HG02623 (cell line): Measurements from ENCODE around the gene SHC3.
A peak's percentile ranks its signal among the peaks of the same experiment; 100 is the strongest.

Source experiments
- ATAC-seq: cut with Tn5 transposase; IDR thresholded peaks from one replicate; pipeline ENCODE4 v1.9.1; 2021; ENCODE audit warnings: moderate library complexity; ENCODE audit not compliant: unreplicated experiment

SHC3 gene

DNA sequence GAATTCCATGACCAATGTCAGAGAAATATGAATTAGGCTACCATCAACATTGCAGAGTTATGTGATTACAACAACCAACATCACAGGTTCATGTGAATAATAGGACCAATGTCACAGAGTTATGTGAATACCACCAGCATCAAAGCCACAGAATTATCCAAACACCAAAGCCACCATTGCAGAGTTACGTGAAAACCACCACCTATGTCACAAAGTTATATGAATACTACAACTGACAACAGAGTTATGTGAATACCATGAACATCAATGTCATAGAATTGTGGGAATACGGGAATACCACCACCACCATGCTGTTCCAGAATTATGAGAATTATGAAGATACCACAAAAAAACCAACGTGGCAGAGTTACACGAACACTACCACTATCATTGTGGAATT is 64.8 kb downstream of the SHC3 start:
- ATAC-seq, result no peak

- ATAC-seq, result no peak
Measured at GRCh38 chr9:89112243-89112642, 66.4 kb downstream of the SHC3 start.

- no peak for ATAC-seq
Measured at GRCh38 chr9:89109666-89110065, 69.0 kb downstream of the SHC3 start.

DNA sequence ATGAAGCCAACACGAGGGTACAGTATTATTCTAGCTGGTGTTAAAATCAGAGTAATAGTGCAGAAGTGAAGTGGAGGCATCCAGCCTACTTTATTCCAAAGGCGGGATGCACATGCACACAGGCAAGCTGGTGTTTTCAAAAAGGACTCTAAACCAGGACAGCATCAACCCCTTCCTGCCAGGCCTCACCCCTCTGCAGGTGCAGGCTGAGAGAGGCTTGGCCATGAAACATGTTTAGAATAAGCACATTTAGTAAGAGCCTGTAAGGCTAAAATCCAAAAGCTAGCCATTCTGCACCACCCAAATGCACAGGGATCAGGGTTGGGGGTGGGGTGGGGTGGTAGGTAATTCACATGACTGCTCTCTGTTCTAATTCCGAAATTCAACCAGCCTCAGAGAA is 71.2 kb downstream of the SHC3 start:
- no peak for ATAC-seq

- no peak for ATAC-seq
Measured at GRCh38 chr9:89106224-89106851, 72.3 kb downstream of the SHC3 start.

DNA sequence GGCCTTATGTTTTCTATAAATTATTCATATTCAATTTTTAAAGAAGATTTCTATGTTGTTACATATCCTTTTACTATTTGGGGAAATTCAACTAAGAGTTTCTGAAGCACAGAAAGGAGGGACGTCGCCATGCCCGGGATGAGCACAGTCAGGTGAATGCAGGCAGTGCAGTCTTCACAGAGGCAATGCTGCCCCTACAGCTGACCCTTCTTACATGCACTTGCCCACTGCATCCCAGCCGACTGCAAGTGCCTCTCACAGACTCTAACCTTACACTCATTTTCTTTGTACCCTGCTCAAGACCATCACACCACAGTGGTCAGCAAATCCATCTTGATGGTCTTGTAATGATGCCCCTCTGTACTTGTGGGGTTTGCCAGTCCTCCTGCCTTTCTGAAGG is 73.8 kb downstream of the SHC3 start:
- no peak for ATAC-seq

GRCh38 chr9:89097219-89097618 is 81.4 kb downstream of the SHC3 start:
- no peak for ATAC-seq

GRCh38 chr9:89096807-89097206 is 81.8 kb downstream of the SHC3 start:
- no peak for ATAC-seq

DNA sequence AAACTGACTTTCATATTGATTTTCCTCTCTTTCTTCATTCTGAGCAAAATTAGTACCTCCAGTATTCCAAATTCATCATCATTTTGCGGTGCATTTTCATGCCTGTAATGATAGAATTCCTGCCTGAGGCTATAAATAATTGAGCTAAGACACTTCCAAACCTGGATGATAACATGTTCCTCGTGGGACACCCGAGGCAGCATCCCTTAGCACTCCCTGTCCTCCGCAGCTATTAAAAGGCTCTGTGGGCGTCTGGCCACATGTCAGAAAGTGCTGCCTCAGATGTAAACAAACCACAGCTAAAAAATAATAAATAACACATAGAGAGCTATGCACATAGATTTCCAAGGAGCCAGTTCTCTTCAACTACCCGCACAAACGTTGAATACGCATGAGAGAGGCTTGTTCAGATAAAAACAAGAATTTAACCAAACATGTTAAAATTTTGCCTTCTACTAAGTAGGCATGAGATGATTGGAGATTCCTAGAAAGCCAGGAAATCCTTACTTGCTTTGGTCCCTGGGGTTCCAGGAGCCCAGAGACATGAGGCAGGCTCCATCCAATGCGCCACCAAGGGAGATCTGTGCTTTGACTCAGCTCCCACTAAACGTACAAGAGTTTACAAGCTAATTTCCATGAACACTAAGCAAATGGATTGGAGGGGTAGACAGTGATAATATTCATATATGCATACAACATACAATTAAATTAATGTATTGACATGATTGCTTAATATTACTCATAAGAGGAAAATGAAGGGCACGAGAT is 82.7 kb downstream of the SHC3 start:
- no peak for ATAC-seq

DNA sequence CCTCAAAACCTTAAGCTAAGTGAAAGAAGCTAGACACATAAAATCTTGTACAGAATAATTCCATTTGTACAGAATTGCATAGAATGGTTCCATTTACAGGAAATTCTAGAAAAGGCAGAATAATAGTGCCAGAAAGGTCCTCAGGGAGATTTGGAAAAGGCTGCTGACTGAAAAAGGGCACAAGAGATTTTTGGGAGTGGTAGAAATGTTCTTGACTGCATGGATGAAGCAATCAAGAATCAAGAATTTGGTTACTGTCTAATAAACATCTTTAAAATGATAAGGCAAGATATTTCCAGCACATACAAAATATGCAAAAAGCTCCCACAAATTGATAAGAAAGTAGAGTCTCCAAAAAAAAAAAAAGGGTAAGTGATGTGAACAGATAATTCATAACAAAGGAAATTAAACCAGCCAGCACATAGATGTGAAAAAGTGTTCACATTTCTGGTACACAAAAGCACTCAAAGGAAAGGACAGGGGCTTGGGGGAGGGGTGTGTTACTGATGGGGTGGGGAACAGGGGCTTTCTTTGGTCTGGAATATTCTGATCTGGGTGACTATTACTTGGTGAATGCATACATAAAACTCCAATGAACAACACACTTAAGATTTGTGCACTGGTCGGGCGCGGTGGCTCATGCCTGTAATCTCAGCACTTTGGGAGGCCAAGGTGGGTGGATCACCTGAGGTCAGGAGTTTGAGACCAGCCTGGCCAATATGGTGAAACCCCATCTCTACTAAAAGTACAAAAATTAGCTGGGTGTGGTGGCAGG is 85.2 kb downstream of the SHC3 start:
- ATAC-seq, result no peak

GRCh38 chr9:89089176-89089575 is 89.4 kb downstream of the SHC3 start:
- ATAC-seq, result no peak

- ATAC-seq, result no peak
Measured at GRCh38 chr9:89083626-89084025, 95.0 kb downstream of the SHC3 start.

DNA sequence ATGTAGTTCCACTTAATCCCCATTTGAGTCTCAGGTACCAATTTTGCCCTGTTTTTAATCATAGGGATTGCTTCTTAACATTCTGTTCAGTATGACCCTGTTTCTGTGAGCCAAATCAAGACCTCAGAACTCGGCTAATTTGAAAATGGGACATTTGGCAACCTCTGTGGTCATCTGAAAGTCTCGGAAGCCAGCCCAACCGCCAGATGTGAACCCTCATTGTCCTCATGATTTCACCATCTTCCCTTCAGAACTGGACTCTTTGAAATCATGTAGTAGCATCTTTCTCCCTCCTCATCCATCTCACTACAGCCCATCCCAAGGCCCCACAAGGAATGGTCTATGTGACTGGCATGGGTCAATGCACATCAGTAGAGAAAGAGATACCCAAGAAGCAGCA is 98.4 kb downstream of the SHC3 start:
- ATAC-seq, result no peak

DNA sequence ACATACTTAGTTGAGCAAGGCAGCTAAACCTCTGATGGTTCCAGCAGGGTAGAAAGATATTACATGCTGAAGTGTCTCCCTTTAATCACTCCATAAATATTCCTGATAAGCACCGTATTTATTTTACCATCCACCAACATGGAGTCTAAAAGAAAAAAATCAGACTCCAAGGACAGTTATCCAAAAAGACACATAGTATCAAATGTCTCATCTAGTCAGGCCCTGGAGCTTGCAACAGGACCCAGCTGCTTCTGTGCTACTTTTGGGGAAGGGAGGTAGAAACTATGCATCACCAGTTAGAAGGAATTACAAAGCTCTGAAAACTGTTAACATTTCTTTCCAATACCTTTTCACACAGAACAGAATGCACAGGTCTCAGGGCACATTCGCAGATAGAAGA is 99.2 kb downstream of the SHC3 start:
- no peak for ATAC-seq

- ATAC-seq, result no peak
Measured at GRCh38 chr9:89078860-89079259, 99.8 kb downstream of the SHC3 start.

- no peak for ATAC-seq
Measured at GRCh38 chr9:89078421-89078820, 100.2 kb downstream of the SHC3 start.

DNA sequence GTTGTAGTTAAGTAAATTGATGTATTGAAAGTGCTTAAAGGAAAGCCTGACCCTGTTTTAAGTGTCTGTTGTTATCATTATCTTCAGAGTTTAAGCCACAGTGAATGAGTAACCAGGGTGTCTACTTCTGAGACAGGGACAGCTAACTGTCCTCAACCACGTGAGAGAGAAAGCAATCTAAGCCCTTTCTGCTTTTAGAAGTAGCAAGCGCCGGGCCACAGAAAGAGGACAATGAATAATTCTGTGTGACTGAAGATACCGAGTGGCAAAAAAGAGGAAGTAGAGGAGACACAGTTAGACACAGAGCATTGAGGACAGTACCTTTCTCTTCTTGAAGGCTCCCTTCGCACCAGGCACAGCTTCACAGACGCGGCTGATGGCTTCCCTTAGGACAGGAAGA is 101.1 kb downstream of the SHC3 start:
- peak; percentile 45 for ATAC-seq

GRCh38 chr9:89073397-89073796 is 105.2 kb downstream of the SHC3 start:
- ATAC-seq, result no peak

GRCh38 chr9:89071591-89071990 is 107.0 kb downstream of the SHC3 start:
- no peak for ATAC-seq

DNA sequence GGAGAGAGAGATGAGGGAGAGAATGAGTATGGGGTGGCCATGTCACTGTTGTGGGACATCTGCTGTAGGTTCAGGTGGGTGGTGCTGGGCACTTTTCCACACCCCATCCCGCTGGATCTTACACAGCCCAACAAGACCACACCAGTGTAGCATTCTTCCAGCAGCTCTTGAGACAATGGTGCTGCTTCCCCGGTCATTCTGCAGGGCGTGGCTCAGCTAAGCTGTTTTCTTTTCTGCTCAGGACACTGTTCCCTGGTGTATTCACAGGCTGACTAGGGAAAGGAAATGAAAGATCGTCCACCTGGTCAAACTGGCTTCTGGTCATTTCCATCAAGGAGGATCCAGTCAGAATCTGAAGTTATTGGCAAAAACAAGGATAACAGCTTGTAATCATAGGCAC is 111.8 kb downstream of the SHC3 start:
- no peak for ATAC-seq

DNA sequence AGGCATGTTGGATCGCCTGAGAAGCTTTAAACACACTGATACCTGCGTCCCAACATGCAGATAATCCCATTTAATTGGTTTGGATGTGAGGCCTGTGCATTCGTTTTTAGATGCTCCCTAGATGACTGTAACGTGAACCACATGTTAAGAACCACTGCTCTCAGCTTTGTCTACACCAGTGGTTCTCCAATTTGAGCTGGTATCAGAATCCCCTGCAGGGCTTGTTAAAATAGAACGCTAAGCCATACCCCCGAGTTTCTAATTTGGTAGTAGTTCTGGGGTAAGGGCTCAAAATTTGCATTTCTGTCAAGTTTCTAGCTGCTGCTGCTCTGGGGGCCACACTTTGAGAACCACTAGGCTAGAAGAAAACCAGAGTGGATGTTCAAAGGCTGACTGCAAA is 112.7 kb downstream of the SHC3 start:
- no peak for ATAC-seq

GRCh38 chr9:89060790-89061189 is 117.8 kb downstream of the SHC3 start:
- ATAC-seq, result no peak
